ENCODE data around the gene NUDT2.

GRCh38 chr9:34282096-34282495 lies 47.3 kb upstream of the NUDT2 start:
- TF ChIP-seq CTCF (conservative IDR thresholded peaks at IDR 0.05; ENCODE audit: low read depth, low read length) (no peak), CHD1 (IDR thresholded peaks at IDR 0.05; ENCODE audit: low read depth, low read length) (no peak), RAD21 (IDR thresholded peaks at IDR 0.05; ENCODE audit: low read length) (no peak), POLR2A (IDR thresholded peaks at IDR 0.05; ENCODE audit: low read depth, low read length) (no peak), MXI1 (IDR thresholded peaks at IDR 0.05; ENCODE audit: borderline replicate concordance, low read depth, low read length) (no peak), MAFK (IDR thresholded peaks at IDR 0.05; ENCODE audit: low read depth, low read length) (no peak), FOS (IDR thresholded peaks at IDR 0.05; ENCODE audit: low read depth, low read length) (no peak), SMC3 (IDR thresholded peaks at IDR 0.05; ENCODE audit: low read depth, low read length) (no peak), MAZ (IDR thresholded peaks at IDR 0.05; ENCODE audit: borderline replicate concordance, low read depth, low read length) (no peak), RCOR1 (IDR thresholded peaks at IDR 0.05; ENCODE audit: insufficient replicate concordance, low read length) (no peak)
- TF ChIP-seq, protein P1, sequence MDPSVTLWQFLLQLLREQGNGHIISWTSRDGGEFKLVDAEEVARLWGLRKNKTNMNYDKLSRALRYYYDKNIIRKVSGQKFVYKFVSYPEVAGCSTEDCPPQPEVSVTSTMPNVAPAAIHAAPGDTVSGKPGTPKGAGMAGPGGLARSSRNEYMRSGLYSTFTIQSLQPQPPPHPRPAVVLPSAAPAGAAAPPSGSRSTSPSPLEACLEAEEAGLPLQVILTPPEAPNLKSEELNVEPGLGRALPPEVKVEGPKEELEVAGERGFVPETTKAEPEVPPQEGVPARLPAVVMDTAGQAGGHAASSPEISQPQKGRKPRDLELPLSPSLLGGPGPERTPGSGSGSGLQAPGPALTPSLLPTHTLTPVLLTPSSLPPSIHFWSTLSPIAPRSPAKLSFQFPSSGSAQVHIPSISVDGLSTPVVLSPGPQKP (IDR thresholded peaks at IDR 0.05; ENCODE audit: borderline replicate concordance, low read depth, low read length) = no peak
